IPS-NIHi7 (cell line): Measurements from ENCODE around the gene ISL1.

Experiments used
- DNase-seq: peaks from one replicate; pipeline ENCODE4 v3.0.0; 2012; ENCODE audit warnings: mixed read lengths; ENCODE audit errors: extremely low spot score

ISL1 gene

DNA sequence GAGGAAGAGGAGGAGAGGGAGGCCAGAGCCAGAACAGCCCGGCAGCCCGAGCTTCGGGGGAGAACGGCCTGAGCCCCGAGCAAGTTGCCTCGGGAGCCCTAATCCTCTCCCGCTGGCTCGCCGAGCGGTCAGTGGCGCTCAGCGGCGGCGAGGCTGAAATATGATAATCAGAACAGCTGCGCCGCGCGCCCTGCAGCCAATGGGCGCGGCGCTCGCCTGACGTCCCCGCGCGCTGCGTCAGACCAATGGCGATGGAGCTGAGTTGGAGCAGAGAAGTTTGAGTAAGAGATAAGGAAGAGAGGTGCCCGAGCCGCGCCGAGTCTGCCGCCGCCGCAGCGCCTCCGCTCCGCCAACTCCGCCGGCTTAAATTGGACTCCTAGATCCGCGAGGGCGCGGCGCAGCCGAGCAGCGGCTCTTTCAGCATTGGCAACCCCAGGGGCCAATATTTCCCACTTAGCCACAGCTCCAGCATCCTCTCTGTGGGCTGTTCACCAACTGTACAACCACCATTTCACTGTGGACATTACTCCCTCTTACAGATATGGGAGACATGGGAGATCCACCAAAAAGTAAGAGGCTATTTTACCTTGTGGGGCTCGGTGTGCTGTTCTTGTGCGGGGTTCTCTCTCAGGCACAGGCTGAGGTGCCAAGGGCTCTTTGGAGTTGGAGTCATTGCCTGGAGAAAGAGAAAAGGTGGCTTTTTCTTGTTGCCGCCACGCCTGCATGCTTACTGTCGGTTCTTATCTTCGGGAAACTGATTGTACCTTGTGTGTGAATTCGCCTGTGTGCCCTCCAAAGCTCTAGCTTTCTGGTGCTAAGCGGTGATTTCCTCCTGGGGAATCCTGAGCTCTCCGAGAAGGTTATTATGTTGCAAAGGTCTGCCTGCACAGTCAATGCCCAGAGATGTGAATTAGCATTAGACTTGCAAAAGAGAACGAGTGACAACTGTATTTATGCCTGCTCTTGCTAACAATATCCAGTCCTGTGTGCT, at the start of gene ISL1:
ISL1 (plus strand) TSS at position 318 of the 991 bp plus-strand sequence; CDS start at position 542, 224 bp downstream.
- DNase-seq: peak; percentile 80

GRCh38 chr5:51336878-51337277, 46.4 kb upstream of the ISL1 start:
- no peak for DNase-seq

DNA sequence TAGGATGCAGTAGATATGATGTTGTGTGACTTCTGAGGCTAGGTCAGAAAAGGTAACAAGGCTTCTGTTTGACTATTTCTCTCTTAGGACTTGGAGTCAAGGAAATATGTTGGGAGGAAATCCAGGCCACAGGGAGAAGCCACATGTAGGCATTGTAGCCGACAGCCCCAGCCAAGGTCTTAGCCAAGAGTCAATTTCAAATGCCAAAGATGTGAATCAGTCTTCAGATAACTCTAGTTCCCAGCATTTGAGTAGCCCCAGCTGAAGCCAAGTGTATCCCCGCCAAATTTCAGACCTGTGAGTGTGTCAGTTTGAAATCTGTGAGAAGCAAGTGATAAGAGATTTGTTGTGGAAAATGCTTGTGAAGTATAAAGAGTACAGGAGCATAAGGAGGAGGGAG, 38.1 kb upstream of the ISL1 start:
- no peak for DNase-seq

DNA sequence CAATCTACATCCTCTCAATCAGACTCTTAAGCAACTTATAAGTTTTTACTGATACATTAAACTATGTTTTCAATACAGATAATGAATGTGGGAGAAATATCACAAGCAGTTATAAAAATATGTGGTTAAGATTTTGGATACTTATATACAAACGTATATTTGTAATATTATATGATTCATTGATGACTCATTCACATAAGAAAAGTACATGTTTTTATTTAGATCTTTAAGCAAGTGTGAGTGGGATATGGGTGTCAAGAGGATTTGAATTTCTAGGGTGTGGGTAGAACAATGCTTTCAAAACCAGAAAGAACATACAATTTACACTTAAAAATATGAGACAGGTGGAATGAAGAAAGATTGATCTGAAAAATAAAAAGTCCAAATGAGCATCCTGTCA, 36.1 kb upstream of the ISL1 start:
- DNase-seq: no peak

GRCh38 chr5:51347704-51348103, 35.5 kb upstream of the ISL1 start:
- DNase-seq: peak; percentile 23

DNA sequence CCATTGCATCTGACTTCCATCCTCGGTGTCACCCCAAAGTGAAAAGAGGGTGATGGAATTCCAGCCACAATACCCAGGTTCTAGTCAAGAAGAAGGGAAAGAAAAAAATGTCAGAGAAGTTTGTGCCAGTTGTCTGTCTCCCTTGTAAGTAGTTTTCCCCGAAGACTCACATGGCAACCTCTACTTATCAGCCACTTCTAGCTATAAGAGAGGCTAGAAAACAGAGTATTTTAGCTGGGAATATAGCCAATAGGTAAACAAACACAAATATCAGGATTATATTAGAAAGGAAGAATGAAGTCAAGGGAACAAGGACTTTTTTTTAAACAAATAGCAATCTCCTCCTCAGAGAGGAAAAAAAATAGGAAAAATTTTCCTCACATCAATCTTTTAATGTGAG, 12.2 kb upstream of the ISL1 start:
- no peak for DNase-seq

- DNase-seq: no peak
These were observed 9.2 kb upstream of the ISL1 start for GRCh38 chr5:51373880-51374523.

- DNase-seq: no peak
These were observed 8.2 kb upstream of the ISL1 start for GRCh38 chr5:51375084-51375483.

DNA sequence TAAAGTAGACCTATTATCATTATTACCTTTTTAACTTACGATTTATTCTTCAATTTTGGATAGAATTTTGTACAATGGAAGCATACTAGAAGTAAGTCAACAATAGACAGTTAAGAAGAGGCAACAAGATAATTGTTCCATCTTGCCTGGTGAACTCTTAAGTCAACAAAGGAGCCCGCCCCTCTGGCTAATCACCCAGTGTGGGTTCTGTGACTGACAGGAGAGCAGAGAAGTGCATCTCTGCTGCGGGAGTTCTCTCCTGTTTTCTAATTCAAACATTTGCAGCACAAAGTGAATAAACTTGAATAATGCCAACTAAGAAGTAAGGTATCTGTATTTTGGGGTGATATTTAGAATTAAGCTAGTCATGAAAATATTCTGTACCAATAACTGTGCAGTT, 6.7 kb upstream of the ISL1 start:
- no peak for DNase-seq

- DNase-seq: no peak
These were observed 5.8 kb upstream of the ISL1 start for GRCh38 chr5:51377151-51378060.

- no peak for DNase-seq
These were observed 5.2 kb upstream of the ISL1 start for GRCh38 chr5:51378061-51378409.

GRCh38 chr5:51378448-51379330, 4.6 kb upstream of the ISL1 start:
- DNase-seq: no peak

GRCh38 chr5:51379331-51379700, 3.9 kb upstream of the ISL1 start:
- no peak for DNase-seq

GRCh38 chr5:51380603-51381207, 2.5 kb upstream of the ISL1 start:
- DNase-seq: no peak

DNA sequence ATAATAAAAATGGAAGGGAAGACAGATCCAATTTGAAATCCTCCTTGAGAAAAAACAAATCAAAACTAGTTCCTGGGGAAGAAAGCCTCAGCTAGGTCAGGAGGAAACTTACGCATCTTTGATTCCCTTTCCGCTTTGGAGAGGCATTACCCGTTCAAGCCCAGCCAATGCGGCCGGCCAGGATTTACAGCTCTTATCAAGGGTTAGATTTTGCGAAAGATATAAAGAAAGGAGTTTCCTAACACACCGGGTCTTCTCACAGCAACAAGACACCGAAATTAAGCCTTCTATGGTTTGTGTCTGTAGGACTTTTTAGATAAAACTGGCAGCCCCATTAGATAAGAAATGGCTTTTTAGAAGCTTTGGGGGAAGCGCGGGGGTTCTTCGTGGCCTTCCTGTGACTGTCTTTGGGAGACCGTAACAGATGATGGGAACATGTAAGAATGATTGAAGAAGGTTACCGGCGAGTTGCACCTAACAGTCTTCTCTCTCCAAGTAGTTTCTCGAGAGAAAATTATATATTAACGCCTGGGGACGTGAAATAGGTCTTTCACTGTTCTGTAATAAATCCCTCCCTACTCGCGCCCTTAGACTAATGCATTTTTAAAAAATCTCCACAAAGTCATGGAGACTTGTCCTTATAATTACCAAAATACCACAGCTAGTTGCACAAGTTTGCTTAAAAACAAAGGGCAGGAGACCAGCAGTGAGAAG, 1.3 kb upstream of the ISL1 start:
- DNase-seq: no peak

- DNase-seq: no peak
These were observed 622 bp upstream of the ISL1 start for GRCh38 chr5:51382521-51383130.

- DNase-seq: no peak
These were observed 1.1 kb downstream of the ISL1 start for GRCh38 chr5:51384281-51384840.

GRCh38 chr5:51385216-51385615, 2.0 kb downstream of the ISL1 start:
- DNase-seq: no peak
